Panc1 (cell line): ENCODE measurements around the gene MBD4. TPM values are rescaled to one million over a fixed set of nuclear protein-coding genes. Genes with fewer than 3 reads are reported as not detected.

Experiments
- ATAC-seq: fragments of 200-7000 bp; cut with Tn5 transposase; 2 replicates; pipeline ENCODE4 v1.9.1; 2020; ENCODE audit warnings: mild to moderate bottlenecking, moderate library complexity
- BruUV-seq: library from RNA; stranded (reverse); fragments of 400-500 nt; replicated peaks from 2 replicates; lab custom pipeline; 2021; lab: Mats Ljungman, UMichigan
- CTCF ChIA-PET: fragments of 300-600 bp; sonication (Branson Sonifier 250); formaldehyde crosslinking; loops from one replicate; lab custom pipeline; 2022; ENCODE audit warnings: antibody characterized with exemption; lab: Charles Lee
- POLR2A ChIA-PET: fragments of 300-600 bp; sonication (Branson Sonifier 250); formaldehyde crosslinking; loops from one replicate; lab custom pipeline; 2022; ENCODE audit warnings: antibody characterized with exemption; lab: Charles Lee
- DNase-seq: peaks from one replicate; pipeline ENCODE4 v3.0.0-alpha.2; 2010; ENCODE audit warnings: low read depth, low spot score
- H3K27ac ChIP-seq: 2 replicates; pipeline ENCODE4 v1.5.1; 2011; ENCODE audit warnings: mild to moderate bottlenecking, low read length, inconsistent platforms
- H3K27me3 ChIP-seq: fragments of 200-500 bp; sonication (Bioruptor generic); 2 replicates; pipeline ENCODE4 v1.6.0; 2014; ENCODE audit warnings: low read length, inconsistent platforms; ENCODE audit not compliant: control insufficient read depth, insufficient read depth
- H3K36me3 ChIP-seq: fragments of 200-500 bp; sonication (Bioruptor generic); 2 replicates; pipeline ENCODE4 v1.5.1; 2014; ENCODE audit warnings: inconsistent platforms, mild to moderate bottlenecking, low read length, moderate library complexity; ENCODE audit not compliant: control insufficient read depth, insufficient read depth
- H3K4me1 ChIP-seq: 2 replicates; pipeline ENCODE4 v1.5.1; 2011; ENCODE audit warnings: inconsistent platforms, mild to moderate bottlenecking, low read length, moderate library complexity; ENCODE audit not compliant: control insufficient read depth, insufficient read depth
- H3K4me3 ChIP-seq, 2 experiments: 2 replicates each; pipeline ENCODE4 v1.5.1; 2011 to 2012; ENCODE audit warnings: low read depth in 2 of 2, low read length in 2 of 2, mild to moderate bottlenecking in 2 of 2, inconsistent platforms in 1 of 2, moderate library complexity in 1 of 2
- H3K9me3 ChIP-seq: fragments of 200-500 bp; sonication (Bioruptor generic); 2 replicates; pipeline ENCODE4 v1.5.1; 2014; ENCODE audit warnings: low read depth, mild to moderate bottlenecking, inconsistent platforms, low read length, moderate library complexity; ENCODE audit not compliant: control insufficient read depth, insufficient read depth
- CTCF ChIP-seq: fragments of 450-650 bp; IDR thresholded peaks from 2 replicates; pipeline ENCODE4 v1.5.1; 2017; ENCODE audit warnings: mild to moderate bottlenecking
- POLR2AphosphoS5 ChIP-seq: IDR thresholded peaks from 2 replicates; pipeline ENCODE4 v1.6.1; 2012; ENCODE audit warnings: mild to moderate bottlenecking, low read depth, low read length, moderate library complexity
- REST ChIP-seq, 2 experiments: IDR thresholded peaks; 2 replicates each; pipeline ENCODE4 v1.6.1; 2011 to 2012; ENCODE audit warnings: low read depth in 2 of 2, control low read depth in 1 of 2, low read length in 1 of 2, mild to moderate bottlenecking in 1 of 2, moderate library complexity in 1 of 2; ENCODE audit not compliant: insufficient read depth in 1 of 2
- SIN3A ChIP-seq: IDR thresholded peaks from 2 replicates; pipeline ENCODE4 v1.6.1; 2012; ENCODE audit warnings: low read depth, mild to moderate bottlenecking, low read length, moderate library complexity, borderline replicate concordance; ENCODE audit not compliant: insufficient read depth
- TCF7L2 ChIP-seq: IDR thresholded peaks from 2 replicates; pipeline ENCODE4 v1.6.1; 2011; ENCODE audit warnings: mild to moderate bottlenecking, low read depth, low read length, inconsistent platforms
- in situ Hi-C: cut with HindIII; loops from 2 replicates; pipeline ENCODE4 v1.10.0; 2016; ENCODE audit warnings: low sequenced_read_pairs, low pct_unique_long_range_greater_than_20kb
- intact Hi-C: fragments of 100-400 bp; cut with micrococcal nuclease; formaldehyde crosslinking; loops from one replicate; pipeline ENCODE4 v1.10.0; 2022; ENCODE audit not compliant: unreplicated experiment
- total RNA-seq: library from RNA; stranded (reverse); gene quantifications from one replicate; pipeline ENCODE4 v1.2.1, GENCODE V29; 2021; ENCODE audit not compliant: unreplicated experiment

MBD4 gene
- total RNA-seq, 1 experiment from 2014 or later, result 44.7 TPM

- Histone ChIP-seq H3K4me1 (peaks cover 21% of the 10 kb centered on the region), H3K27ac (no peak overlapping the region), H3K27me3 (no peaks in the 10 kb centered on the region), H3K4me3 (no peak overlapping the region), H3K36me3 (peaks cover 56% of the 10 kb centered on the region), H3K9me3 (no peaks in the 10 kb centered on the region)
- DNase-seq, result no peak
- ChIA-PET CTCF (no interaction called here), POLR2A (interaction anchor here (0.5 to 0.6 kb wide), 3 partner anchors 34 to 104 kb away, joined by 3 to 4 read pairs (median 4); no protein-coding TSS in a partner anchor)
- no TSS peak for BruUV-seq
- intact Hi-C loops, result no loop called here
- no peak for ATAC-seq
- TF ChIP-seq CTCF, result no peak
- no peak for TF ChIP-seq POLR2AphosphoS5
- no peak for TF ChIP-seq SIN3A
- no peak for TF ChIP-seq TCF7L2
- TF ChIP-seq REST (IDR thresholded peaks at IDR 0.05; ENCODE audit: insufficient read depth in 1 of 2, low read depth in 2 of 2, low read length in 1 of 2), result no peak
- in situ Hi-C loops, result no loop called here
Measured at GRCh38 chr3:129433565-129433964, 6.2 kb downstream of the MBD4 start.

GRCh38 chr3:129432671-129433070, 7.1 kb downstream of the MBD4 start:
- Histone ChIP-seq H3K27ac (no peak overlapping the region), H3K9me3 (no peaks in the 10 kb centered on the region), H3K4me3 (no peak overlapping the region), H3K36me3 (peaks cover 51% of the 10 kb centered on the region), H3K4me1 (peaks cover 17% of the 10 kb centered on the region), H3K27me3 (no peaks in the 10 kb centered on the region)
- ChIA-PET CTCF (no interaction called here), POLR2A (no interaction called here)
- in situ Hi-C loops (no loop called here), intact Hi-C loops (no loop called here)
- no peak for TF ChIP-seq CTCF
- TF ChIP-seq REST (IDR thresholded peaks at IDR 0.05; ENCODE audit: insufficient read depth in 1 of 2, low read depth in 2 of 2, low read length in 1 of 2), result no peak
- no peak for TF ChIP-seq TCF7L2
- TF ChIP-seq POLR2AphosphoS5, result no peak
- no peak for TF ChIP-seq SIN3A
- DNase-seq (no peak), ATAC-seq (no peak)
- no TSS peak for BruUV-seq
